GM12801 (cell line): ENCODE measurements around the gene RCE1.

Source experiments
- CTCF ChIP-seq: IDR thresholded peaks from one replicate; pipeline ENCODE4 v1.5.1; 2011; ENCODE audit warnings: control low read depth; ENCODE audit not compliant: insufficient read length; ENCODE audit errors: extremely low read depth

RCE1 gene

GRCh38 chr11:66840317-66841091, 2.7 kb upstream of the RCE1 start:
- TF ChIP-seq CTCF = no peak

- no peak for TF ChIP-seq CTCF
Measured at GRCh38 chr11:66841861-66842260, 1.4 kb upstream of the RCE1 start.

- TF ChIP-seq CTCF = no peak
Measured at GRCh38 chr11:66842501-66842895, 743 bp upstream of the RCE1 start.

GRCh38 chr11:66843776-66844495, 695 bp downstream of the RCE1 start:
- TF ChIP-seq CTCF = no peak

GRCh38 chr11:66844496-66845142, 1.4 kb downstream of the RCE1 start:
- no peak for TF ChIP-seq CTCF

- no peak for TF ChIP-seq CTCF
Measured at GRCh38 chr11:66845143-66845875, 2.1 kb downstream of the RCE1 start.

GRCh38 chr11:66845876-66846212, 2.6 kb downstream of the RCE1 start:
- TF ChIP-seq CTCF = no peak
